IMR-90 (cell line): ENCODE data around the gene PARD3. TPM values are rescaled to one million over a fixed set of nuclear protein-coding genes. Genes with fewer than 3 reads are reported as not detected.

Source experiments
- ATAC-seq: fragments of 200-7000 bp; cut with Tn5 transposase; 2 replicates; pipeline ENCODE4 v1.9.1; 2020; ENCODE audit warnings: low read depth, mild to moderate bottlenecking, moderate library complexity
- BruUV-seq: library from RNA; stranded (reverse); fragments of 400-500 nt; replicated peaks from 2 replicates; lab custom pipeline; 2021; lab: Mats Ljungman, UMichigan
- CTCF ChIA-PET: fragments of 300-600 bp; formaldehyde crosslinking; extraction: SDS; loops from one replicate; lab custom pipeline; 2021; ENCODE audit warnings: antibody characterized with exemption; lab: Yijun Ruan, JAX
- POLR2A ChIA-PET: fragments of 300-600 bp; sonication (Branson Sonifier 250); formaldehyde crosslinking; loops from one replicate; lab custom pipeline; 2022; ENCODE audit warnings: antibody characterized with exemption; ENCODE audit not compliant: unreplicated experiment; lab: Charles Lee
- DNase-seq: peaks from one replicate; pipeline ENCODE4 v3.0.0; 2013
- H2AFZ ChIP-seq: replicated peaks from 2 replicates; pipeline ENCODE3; 2013; ENCODE audit warnings: low read length, mild to moderate bottlenecking; ENCODE audit not compliant: poor library complexity
- H2AK5ac ChIP-seq: 2 replicates; pipeline ENCODE4 v1.6.1; 2013; ENCODE audit warnings: low read depth, low read length, inconsistent platforms
- H2AK9ac ChIP-seq: replicated peaks from 2 replicates; pipeline ENCODE3; 2013; ENCODE audit warnings: mild to moderate bottlenecking, low read depth, low read length, moderate library complexity; ENCODE audit not compliant: poor library complexity
- H2BK120ac ChIP-seq: 2 replicates; pipeline ENCODE4 v1.6.1; 2013; ENCODE audit warnings: low read depth, low read length, inconsistent platforms
- H2BK15ac ChIP-seq: 3 replicates; pipeline ENCODE4 v1.6.1; 2013; ENCODE audit warnings: low read depth, low read length, inconsistent platforms
- H2BK20ac ChIP-seq: 2 replicates; pipeline ENCODE4 v1.6.1; 2013; ENCODE audit warnings: low read depth, mild to moderate bottlenecking, inconsistent platforms, low read length, moderate library complexity
- H2BK5ac ChIP-seq: 2 replicates; pipeline ENCODE4 v1.6.1; 2013; ENCODE audit warnings: mild to moderate bottlenecking, low read depth, low read length, inconsistent platforms; ENCODE audit not compliant: poor library complexity, severe bottlenecking
- H3K14ac ChIP-seq: replicated peaks from 2 replicates; pipeline ENCODE4 v1.6.1; 2013; ENCODE audit warnings: low read depth, low read length, inconsistent platforms
- H3K18ac ChIP-seq: 2 replicates; pipeline ENCODE4 v1.6.1; 2013; ENCODE audit warnings: low read depth, low read length, control low read depth
- H3K23ac ChIP-seq: 2 replicates; pipeline ENCODE4 v1.6.1; 2013; ENCODE audit warnings: low read depth, low read length, inconsistent platforms
- H3K27ac ChIP-seq: 2 replicates; pipeline ENCODE4 v1.5.1; 2013; ENCODE audit warnings: mild to moderate bottlenecking, control low read depth, low read length; ENCODE audit not compliant: insufficient read depth
- H3K27me3 ChIP-seq: 2 replicates; pipeline ENCODE4 v1.6.1; 2013; ENCODE audit warnings: low read length; ENCODE audit not compliant: control insufficient read depth, insufficient read depth
- H3K36me3 ChIP-seq: 2 replicates; pipeline ENCODE4 v1.6.1; 2013; ENCODE audit warnings: low read length, mixed read lengths; ENCODE audit not compliant: control insufficient read depth, insufficient read depth
- H3K4ac ChIP-seq: 2 replicates; pipeline ENCODE4 v1.6.1; 2013; ENCODE audit warnings: low read depth, low read length, inconsistent platforms
- H3K4me1 ChIP-seq: 2 replicates; pipeline ENCODE4 v1.6.1; 2013; ENCODE audit warnings: low read length, mixed read lengths; ENCODE audit not compliant: control insufficient read depth, insufficient read depth
- H3K4me2 ChIP-seq: 2 replicates; pipeline ENCODE4 v1.6.1; 2013; ENCODE audit warnings: low read depth, mild to moderate bottlenecking, control low read depth, low read length, moderate library complexity
- H3K4me3 ChIP-seq: 2 replicates; pipeline ENCODE4 v1.5.1; 2013; ENCODE audit warnings: low read depth, mild to moderate bottlenecking, control low read depth, low read length, moderate library complexity; ENCODE audit not compliant: insufficient read depth
- H3K56ac ChIP-seq: 2 replicates; pipeline ENCODE4 v1.6.1; 2013; ENCODE audit warnings: low read length, inconsistent platforms; ENCODE audit not compliant: insufficient read depth; ENCODE audit errors: extremely low read depth
- H3K79me1 ChIP-seq, 2 experiments: 2 replicates each; pipeline ENCODE4 v1.6.1; 2013; ENCODE audit warnings: low read length in 2 of 2, inconsistent platforms in 1 of 2, low read depth in 1 of 2
- H3K9ac ChIP-seq: 2 replicates; pipeline ENCODE4 v1.6.1; 2013; ENCODE audit warnings: low read depth, low read length, control low read depth
- H3K9me1 ChIP-seq: 2 replicates; pipeline ENCODE4 v1.6.1; 2013; ENCODE audit warnings: low read length, inconsistent platforms; ENCODE audit not compliant: insufficient read depth
- H3K9me3 ChIP-seq: 2 replicates; pipeline ENCODE4 v1.6.1; 2013; ENCODE audit warnings: low read length; ENCODE audit not compliant: control insufficient read depth, insufficient read depth
- H4K20me1 ChIP-seq: 2 replicates; pipeline ENCODE4 v1.6.1; 2013; ENCODE audit warnings: low read length, inconsistent platforms; ENCODE audit not compliant: insufficient read depth
- H4K5ac ChIP-seq: 2 replicates; pipeline ENCODE4 v1.6.1; 2013; ENCODE audit warnings: mild to moderate bottlenecking, low read depth, low read length, control low read depth
- H4K8ac ChIP-seq, 2 experiments: 2 replicates each; pipeline ENCODE4 v1.6.1; 2013; ENCODE audit warnings: low read depth in 2 of 2, low read length in 2 of 2, control low read depth in 1 of 2, inconsistent platforms in 1 of 2
- H4K91ac ChIP-seq: 2 replicates; pipeline ENCODE4 v1.6.1; 2013; ENCODE audit warnings: low read depth, low read length, inconsistent platforms; ENCODE audit not compliant: insufficient read depth
- NFE2L2 ChIP-seq: fragments of 150-350 bp; IDR thresholded peaks from 2 replicates; pipeline ENCODE4 v1.6.1; 2016; ENCODE audit warnings: low read depth, mild to moderate bottlenecking, low read length
- POLR2A ChIP-seq: IDR thresholded peaks from 2 replicates; pipeline ENCODE4 v1.6.1; 2012; ENCODE audit warnings: mild to moderate bottlenecking, low read depth, low read length
- RAD21 ChIP-seq: IDR thresholded peaks from 2 replicates; pipeline ENCODE4 v1.6.1; 2012; ENCODE audit warnings: low read length, improper control_type of control experiment
- WGBS, 2 experiments: methylation state at CpG; one replicate each; pipeline versions ENCODE4 v1.1.5 to v1.1.7; 2013; ENCODE audit warnings: missing lambda C conversion rate in 2 of 2; ENCODE audit not compliant: insufficient read length in 1 of 2; ENCODE audit errors: extremely low coverage in 2 of 2; 5-methylcytosine and 5-hydroxymethylcytosine counted together
- dilution Hi-C: fragments of 300-500 bp; cut with HindIII; formaldehyde crosslinking; loops from one replicate; pipeline ENCODE4 v1.14.3; 2018; ENCODE audit warnings: low sequenced_read_pairs; ENCODE audit not compliant: unreplicated experiment
- in situ Hi-C: fragments of 300-500 bp; cut with MboI; formaldehyde crosslinking; loops from 3 replicates; pipeline ENCODE4 v1.14.3; 2019; ENCODE audit warnings: low sequenced_read_pairs, inconsistent platforms, mixed read lengths
- intact Hi-C: fragments of 100-400 bp; cut with micrococcal nuclease; formaldehyde crosslinking; loops from 2 replicates; pipeline ENCODE4 v1.10.0; 2022
- polyA plus RNA-seq, 3 experiments: library from polyadenylated mRNA; depleted of rRNA; stranded (reverse); fragments of >200 nt; gene quantifications; 2 replicates each; pipeline ENCODE4 v1.2.3, GENCODE V29; 2012; ENCODE audit warnings: low replicate concordance in 1 of 3
- total RNA-seq: library from RNA; depleted of rRNA; stranded (reverse); fragments of >200 nt; gene quantifications from 2 replicates; pipeline ENCODE4 v1.2.3, GENCODE V29; 2012
- TF ChIP-seq, protein P1 (sequence below): fragments of 150-350 bp; IDR thresholded peaks from 2 replicates; pipeline ENCODE4 v1.6.1; 2016; ENCODE audit warnings: low read depth, mild to moderate bottlenecking, low read length, moderate library complexity, borderline replicate concordance
- TF ChIP-seq, protein P2 (sequence below): fragments of 150-350 bp; IDR thresholded peaks from 2 replicates; pipeline ENCODE4 v1.6.1; 2017; ENCODE audit warnings: mild to moderate bottlenecking, antibody characterized with exemption, low read length, low read depth
- TF ChIP-seq, protein P3 (sequence below): conservative IDR thresholded peaks from 2 replicates; pipeline ENCODE4 v1.5.1; 2012; ENCODE audit warnings: mild to moderate bottlenecking, low read depth, low read length, improper control_type of control experiment

The PARD3 gene
- total and polyA plus RNA-seq, 2 of the 4 experiments (the other 2 are of a cell fraction) = 14.6 to 37.5 TPM

DNA sequence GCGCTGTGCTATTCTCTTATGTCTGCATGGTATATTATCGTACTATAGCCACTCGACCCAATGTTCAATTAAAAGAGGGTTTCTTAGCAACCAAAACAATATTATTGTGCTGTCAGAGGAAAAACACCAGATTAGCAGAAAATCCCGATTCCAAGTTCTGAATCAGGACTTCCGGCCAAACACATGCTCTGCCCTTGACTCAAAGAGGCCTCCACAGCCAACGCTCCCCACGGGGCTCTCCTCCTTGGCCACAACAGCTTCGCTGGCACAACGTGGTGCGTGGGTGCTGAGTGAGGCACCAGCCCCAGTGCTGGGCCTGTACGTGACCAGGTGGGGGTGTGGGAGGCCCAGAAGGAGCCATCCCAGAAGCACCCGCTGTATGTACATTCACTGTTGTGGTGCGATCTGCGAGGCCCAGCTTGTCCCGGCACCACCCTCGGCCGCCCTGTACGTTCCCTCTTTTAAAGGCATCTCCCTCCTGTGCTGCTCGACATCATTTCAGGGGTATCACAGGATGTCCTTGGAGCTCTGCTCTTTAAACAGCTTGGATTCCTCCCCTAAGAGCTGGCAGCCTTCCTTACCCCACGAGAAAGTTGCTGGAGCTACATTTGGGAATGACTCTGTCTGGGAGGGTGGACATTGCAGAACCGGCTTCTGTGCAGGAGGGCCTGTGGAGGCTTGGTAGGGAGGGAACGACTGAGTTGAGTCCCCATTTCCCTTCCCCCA, 736.2 kb downstream of the PARD3 start:
- DNase-seq (no peak), ATAC-seq (no peak)
- intact Hi-C loops = no loop called here
- no peak overlapping the region for H3K56ac ChIP-seq
- dilution Hi-C loops = no loop called here
- H3K23ac ChIP-seq = no peak overlapping the region
- 96% methylated on average over 6 of the region's 22 CpGs; no CpG with 5 or more reads in 1 of the 2 experiments for WGBS, 2 experiments
- H4K5ac ChIP-seq = no peak overlapping the region
- no peak overlapping the region for H2BK5ac ChIP-seq
- in situ Hi-C loops = no loop called here
- H4K20me1 ChIP-seq = no peaks in the 10 kb centered on the region
- H2AK9ac ChIP-seq = no peak overlapping the region
- H3K4me3 ChIP-seq = no peak overlapping the region
- no peak for TF ChIP-seq RAD21
- TF ChIP-seq, protein P1, sequence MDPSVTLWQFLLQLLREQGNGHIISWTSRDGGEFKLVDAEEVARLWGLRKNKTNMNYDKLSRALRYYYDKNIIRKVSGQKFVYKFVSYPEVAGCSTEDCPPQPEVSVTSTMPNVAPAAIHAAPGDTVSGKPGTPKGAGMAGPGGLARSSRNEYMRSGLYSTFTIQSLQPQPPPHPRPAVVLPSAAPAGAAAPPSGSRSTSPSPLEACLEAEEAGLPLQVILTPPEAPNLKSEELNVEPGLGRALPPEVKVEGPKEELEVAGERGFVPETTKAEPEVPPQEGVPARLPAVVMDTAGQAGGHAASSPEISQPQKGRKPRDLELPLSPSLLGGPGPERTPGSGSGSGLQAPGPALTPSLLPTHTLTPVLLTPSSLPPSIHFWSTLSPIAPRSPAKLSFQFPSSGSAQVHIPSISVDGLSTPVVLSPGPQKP = no peak
- no peak for TF ChIP-seq NFE2L2
- TF ChIP-seq, protein P2, sequence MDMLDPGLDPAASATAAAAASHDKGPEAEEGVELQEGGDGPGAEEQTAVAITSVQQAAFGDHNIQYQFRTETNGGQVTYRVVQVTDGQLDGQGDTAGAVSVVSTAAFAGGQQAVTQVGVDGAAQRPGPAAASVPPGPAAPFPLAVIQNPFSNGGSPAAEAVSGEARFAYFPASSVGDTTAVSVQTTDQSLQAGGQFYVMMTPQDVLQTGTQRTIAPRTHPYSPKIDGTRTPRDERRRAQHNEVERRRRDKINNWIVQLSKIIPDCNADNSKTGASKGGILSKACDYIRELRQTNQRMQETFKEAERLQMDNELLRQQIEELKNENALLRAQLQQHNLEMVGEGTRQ = no peak
- TF ChIP-seq POLR2A = no peak
- TF ChIP-seq, protein P3, sequence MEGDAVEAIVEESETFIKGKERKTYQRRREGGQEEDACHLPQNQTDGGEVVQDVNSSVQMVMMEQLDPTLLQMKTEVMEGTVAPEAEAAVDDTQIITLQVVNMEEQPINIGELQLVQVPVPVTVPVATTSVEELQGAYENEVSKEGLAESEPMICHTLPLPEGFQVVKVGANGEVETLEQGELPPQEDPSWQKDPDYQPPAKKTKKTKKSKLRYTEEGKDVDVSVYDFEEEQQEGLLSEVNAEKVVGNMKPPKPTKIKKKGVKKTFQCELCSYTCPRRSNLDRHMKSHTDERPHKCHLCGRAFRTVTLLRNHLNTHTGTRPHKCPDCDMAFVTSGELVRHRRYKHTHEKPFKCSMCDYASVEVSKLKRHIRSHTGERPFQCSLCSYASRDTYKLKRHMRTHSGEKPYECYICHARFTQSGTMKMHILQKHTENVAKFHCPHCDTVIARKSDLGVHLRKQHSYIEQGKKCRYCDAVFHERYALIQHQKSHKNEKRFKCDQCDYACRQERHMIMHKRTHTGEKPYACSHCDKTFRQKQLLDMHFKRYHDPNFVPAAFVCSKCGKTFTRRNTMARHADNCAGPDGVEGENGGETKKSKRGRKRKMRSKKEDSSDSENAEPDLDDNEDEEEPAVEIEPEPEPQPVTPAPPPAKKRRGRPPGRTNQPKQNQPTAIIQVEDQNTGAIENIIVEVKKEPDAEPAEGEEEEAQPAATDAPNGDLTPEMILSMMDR = no peak
- POLR2A ChIA-PET = no interaction called here
- no peak overlapping the region for H2BK20ac ChIP-seq
- no peak overlapping the region for H2BK120ac ChIP-seq
- peak overlapping the region; percentile 2 for H2AFZ ChIP-seq
- peaks cover 16% of the 10 kb centered on the region for H3K27me3 ChIP-seq
- H2BK15ac ChIP-seq = no peak overlapping the region
- H4K8ac ChIP-seq = no peak overlapping the region
- H3K18ac ChIP-seq = no peak overlapping the region
- no peaks in the 10 kb centered on the region for H3K4me1 ChIP-seq
- no peaks in the 10 kb centered on the region for H3K9me1 ChIP-seq
- no peak overlapping the region for H3K4ac ChIP-seq
- peaks cover 7% of the 10 kb centered on the region for H3K9me3 ChIP-seq
- no peak overlapping the region for H3K4me2 ChIP-seq
- H3K9ac ChIP-seq = no peak overlapping the region
- no TSS peak for BruUV-seq
- CTCF ChIA-PET = no interaction called here
- no peak overlapping the region for H3K27ac ChIP-seq
- no peaks in the 10 kb centered on the region for H3K79me1 ChIP-seq
- H4K91ac ChIP-seq = no peak overlapping the region
- H3K14ac ChIP-seq = no peak overlapping the region
- no peaks in the 10 kb centered on the region for H3K36me3 ChIP-seq
- H2AK5ac ChIP-seq = no peak overlapping the region
